K562 (cell line): ENCODE measurements around the gene PRR29. TPM values are rescaled to one million over a fixed set of nuclear protein-coding genes. Genes with fewer than 3 reads are reported as not detected.

ENCODE experiments used
- ATAC-seq: fragments of 200-7000 bp; cut with Tn5 transposase; 3 replicates; pipeline ENCODE4 v1.9.1; 2020; ENCODE audit warnings: moderate library complexity
- BruUV-seq: library from RNA; stranded (reverse); fragments of 400-500 nt; replicated peaks from 2 replicates; lab custom pipeline; 2021; lab: Mats Ljungman, UMichigan
- CTCF ChIA-PET: fragments of 300-600 bp; formaldehyde crosslinking; extraction: SDS; loops from one replicate; lab custom pipeline; 2021; ENCODE audit warnings: low intra/inter-chr PET ratio; lab: Yijun Ruan, JAX
- POLR2A ChIA-PET: fragments of 300-600, 350-650 bp; sonication (Branson Sonifier 250); formaldehyde crosslinking; extraction: SDS; loops from one replicate; lab custom pipeline; 2021; ENCODE audit warnings: antibody characterized with exemption, inconsistent platforms; lab: Yijun Ruan, JAX
- DNase-seq, 4 experiments: peaks; one replicate each; pipeline versions ENCODE4 v3.0.0 to v3.0.0-alpha.2; 2011 to 2018; ENCODE audit warnings: low spot score in 3 of 4, mixed read lengths in 3 of 4; ENCODE audit errors: extremely low read depth in 1 of 4
- FAIRE-seq: peaks from 2 replicates; lab custom pipeline; 2011; peaks lifted over from hg19 to GRCh38; lab: Jason Lieb, UNC
- H2AFZ ChIP-seq: 2 replicates; pipeline ENCODE4 v1.6.0; 2011; ENCODE audit warnings: low read depth, low read length, control low read depth, inconsistent platforms
- H3K27ac ChIP-seq: fragments of 200-600 bp; 3 replicates; pipeline ENCODE4 v1.8.0; 2011; ENCODE audit warnings: low read depth, mild to moderate bottlenecking, control low read depth, inconsistent platforms, low read length, moderate library complexity, mixed read lengths; ENCODE audit errors: extremely low read depth
- H3K27me3 ChIP-seq, 2 experiments: fragments of 300-600 bp in 1 of 2; 2 replicates in 1 of 2; 3 replicates in 1 of 2; pipeline versions ENCODE4 v1.6.0 to v1.8.0; 2011; ENCODE audit warnings: inconsistent platforms in 2 of 2, low read length in 2 of 2, mild to moderate bottlenecking in 1 of 2, mixed read lengths in 1 of 2, moderate library complexity in 1 of 2; ENCODE audit not compliant: control insufficient read depth in 2 of 2, insufficient read depth in 2 of 2
- H3K36me3 ChIP-seq: fragments of 300-600 bp; 3 replicates; pipeline ENCODE4 v1.8.0; 2011; ENCODE audit warnings: mild to moderate bottlenecking, low read length, inconsistent platforms; ENCODE audit not compliant: control insufficient read depth, insufficient read depth
- H3K4me1 ChIP-seq, 2 experiments: fragments of 200-600 bp in 1 of 2; replicated peaks in 1 of 2; 2 replicates in 1 of 2; 3 replicates in 1 of 2; pipeline versions ENCODE4 v1.5.1 to v1.8.0; 2011; ENCODE audit warnings: inconsistent platforms in 2 of 2, low read length in 2 of 2, mild to moderate bottlenecking in 1 of 2, mixed read lengths in 1 of 2, moderate library complexity in 1 of 2; ENCODE audit not compliant: control insufficient read depth in 2 of 2, insufficient read depth in 2 of 2
- H3K4me2 ChIP-seq: 2 replicates; pipeline ENCODE4 v1.6.1; 2011; ENCODE audit warnings: low read length, control low read depth, inconsistent platforms, mixed read lengths; ENCODE audit not compliant: insufficient read depth
- H3K4me3 ChIP-seq: fragments of 200-600 bp; sonication (generic), shearing (Covaris generic); 2 replicates; pipeline ENCODE4 v1.5.1; 2016; ENCODE audit warnings: control low read depth, inconsistent platforms
- H3K79me2 ChIP-seq: fragments of 200-600 bp; 3 replicates; pipeline ENCODE4 v1.8.0; 2011; ENCODE audit warnings: low read length, inconsistent platforms; ENCODE audit not compliant: control insufficient read depth, insufficient read depth
- H3K9ac ChIP-seq, 2 experiments: 2 replicates each; pipeline versions ENCODE4 v1.6.0 to v1.6.1; 2011; ENCODE audit warnings: low read depth in 2 of 2, low read length in 2 of 2, control low read depth in 1 of 2, inconsistent platforms in 1 of 2, mild to moderate bottlenecking in 1 of 2, mixed read lengths in 1 of 2; ENCODE audit not compliant: insufficient read depth in 1 of 2
- H3K9me1 ChIP-seq: one replicate; pipeline ENCODE4 v1.6.0; 2011; ENCODE audit warnings: inconsistent platforms, mild to moderate bottlenecking, low read length, moderate library complexity; ENCODE audit not compliant: control insufficient read depth, insufficient read depth
- H3K9me3 ChIP-seq: replicated peaks from 2 replicates; pipeline ENCODE4 v1.5.1; 2011; ENCODE audit warnings: low read depth, low read length, inconsistent platforms; ENCODE audit not compliant: control insufficient read depth, insufficient read depth
- H4K20me1 ChIP-seq: replicated peaks from 2 replicates; pipeline ENCODE4 v1.6.1; 2011; ENCODE audit warnings: low read length, inconsistent platforms, mixed read lengths; ENCODE audit not compliant: control insufficient read depth, insufficient read depth
- DIDO1 ChIP-seq: fragments of 450-650 bp; IDR thresholded peaks from 2 replicates; pipeline ENCODE4 v1.6.1; 2016; ENCODE audit warnings: low read depth, missing biosample characterization, missing genetic modification characterization
- FOXO4 ChIP-seq: fragments of 450-650 bp; formaldehyde crosslinking; IDR thresholded peaks from 2 replicates; pipeline ENCODE4 v1.4.0; 2020; ENCODE audit warnings: mild to moderate bottlenecking, moderate library complexity
- MYBL2 ChIP-seq, 2 experiments: fragments of 450-650 bp in 1 of 2; sonication (generic) in 1 of 2; formaldehyde crosslinking in 1 of 2; IDR thresholded peaks; 2 replicates each; pipeline versions ENCODE4 v1.6.1 to v1.8.1; 2017 to 2022; ENCODE audit warnings: borderline replicate concordance in 1 of 2, inconsistent platforms in 1 of 2, low read depth in 1 of 2, mild to moderate bottlenecking in 1 of 2, missing genetic modification reagents in 1 of 2, moderate library complexity in 1 of 2
- PYGO2 ChIP-seq: fragments of 450-650 bp; IDR thresholded peaks from 2 replicates; pipeline ENCODE4 v1.6.1; 2016; ENCODE audit warnings: mild to moderate bottlenecking, missing genetic modification characterization, moderate library complexity, missing compliant biosample characterization
- SIN3B ChIP-seq: fragments of 450-650 bp; IDR thresholded peaks from 2 replicates; pipeline ENCODE4 v1.6.1; 2017; ENCODE audit warnings: low read depth, mild to moderate bottlenecking, moderate library complexity
- ZBTB33 ChIP-seq: sonication (generic); formaldehyde crosslinking; IDR thresholded peaks from 2 replicates; pipeline ENCODE4 v1.8.1; 2023; ENCODE audit warnings: mild to moderate bottlenecking, missing genetic modification reagents
- WGBS: fragments of 100-300 bp; shearing (Covaris generic); methylation state at CpG from one replicate; pipeline ENCODE4 v1.1.6; 2016; ENCODE audit warnings: low coverage, mixed read lengths; ENCODE audit not compliant: insufficient coverage; ENCODE audit errors: missing lambda C conversion rate; 5-methylcytosine and 5-hydroxymethylcytosine counted together
- in situ Hi-C: fragments of 300-500 bp; cut with MboI; formaldehyde crosslinking; loops from 4 replicates; pipeline ENCODE4 v1.15.0; 2018; ENCODE audit warnings: inconsistent platforms, mixed read lengths
- intact Hi-C: fragments of 100-400 bp; cut with micrococcal nuclease; formaldehyde crosslinking; loops from 2 replicates; pipeline ENCODE4 v1.14.2; 2022
- polyA plus RNA-seq, 8 experiments: library from polyadenylated mRNA; depleted of rRNA in 4 of 8; stranded (reverse) in 5 of 8; unstranded in 3 of 8; fragments of >200 nt; fragmentation: Nextera tagmentation in 2 of 8; fragmentation: Illumina TruSeq in 1 of 8; extraction: Ambion mirVana in 2 of 8; extraction: Trizol in 1 of 8; gene quantifications; 2 replicates each; pipeline versions ENCODE4 v1.2.1 to v1.2.3, GENCODE V29; 2011 to 2014; ENCODE audit warnings: inconsistent platforms in 1 of 8, missing spikeins in 1 of 8
- total RNA-seq, 7 experiments: library from RNA; depleted of rRNA in 6 of 7; stranded (reverse); fragments of >200 nt in 6 of 7; fragmentation: Illumina TruSeq in 2 of 7; extraction: Trizol in 2 of 7; gene quantifications; 2 replicates each; pipeline versions ENCODE4 v1.2.1 to v1.2.3, GENCODE V29; 2011 to 2021; ENCODE audit warnings: low replicate concordance in 1 of 7

The PRR29 gene
- total and polyA plus RNA-seq, 9 of the 15 experiments (the other 6 are each of a cell fraction or from before 2014, with no cell fraction given) = 0.08 to 0.58 (median 0.15) TPM; not detected in 5

- peaks cover 5 to 21% of the 10 kb centered on the region in 2 experiments; a peak in 4 of 5 replicates for H3K4me1 ChIP-seq
- 30% methylated on average over 9 of the region's 10 CpGs for WGBS
- peaks cover 2 to 40% of the 10 kb centered on the region in 2 experiments; a peak in 4 of 5 replicates for H3K27me3 ChIP-seq
- ATAC-seq = no peak
- TF ChIP-seq FOXO4 (CRISPR knock-in tag) (no peak), SIN3B (no peak), ZBTB33 (CRISPR knock-in tag) (no peak), PYGO2 (tag) (no peak), MYBL2 (IDR thresholded peaks at IDR 0.05; ENCODE audit: low read depth) (no peak), MYBL2 (CRISPR knock-in tag; IDR thresholded peaks at IDR 0.05; ENCODE audit: borderline replicate concordance) (no peak), DIDO1 (tag) (no peak)
- TF ChIP-seq, all 486 proteins: peak for 0
- FAIRE-seq (no peak), DNase-seq (no peak)
- Histone ChIP-seq H3K27ac (no peak overlapping the region), H3K9me1 (no peaks in the 10 kb centered on the region), H4K20me1 (no peaks in the 10 kb centered on the region), H3K36me3 (no peaks in the 10 kb centered on the region), H3K4me3 (no peak overlapping the region), H3K9ac (no peak overlapping the region), H3K79me2 (no peaks in the 10 kb centered on the region), H3K9me3 (no peaks in the 10 kb centered on the region), H3K4me2 (no peak overlapping the region), H2AFZ (no peak overlapping the region)
- in situ Hi-C loops = no loop called here
- CTCF ChIA-PET = no interaction called here
- intact Hi-C loops = no loop called here
- BruUV-seq = no TSS peak
- POLR2A ChIA-PET = interaction anchor here (1.6 kb wide), 1 partner anchor 11 kb away, joined by 5 read pairs; no protein-coding TSS in a partner anchor
Observed at GRCh38 chr17:63969278-63969677, 28.9 kb upstream of the PRR29 start.
